GM21367 (cell line): ENCODE results near the gene CFB.
"Not testable (repeated sequence)": the region's sequence is repeated elsewhere in the genome, so short reads cannot be mapped to it uniquely, and the experiment has no call there.

Source experiments
- ATAC-seq: cut with Tn5 transposase; IDR thresholded peaks from one replicate; pipeline ENCODE4 v1.9.1; 2021; ENCODE audit not compliant: unreplicated experiment

Gene CFB

DNA sequence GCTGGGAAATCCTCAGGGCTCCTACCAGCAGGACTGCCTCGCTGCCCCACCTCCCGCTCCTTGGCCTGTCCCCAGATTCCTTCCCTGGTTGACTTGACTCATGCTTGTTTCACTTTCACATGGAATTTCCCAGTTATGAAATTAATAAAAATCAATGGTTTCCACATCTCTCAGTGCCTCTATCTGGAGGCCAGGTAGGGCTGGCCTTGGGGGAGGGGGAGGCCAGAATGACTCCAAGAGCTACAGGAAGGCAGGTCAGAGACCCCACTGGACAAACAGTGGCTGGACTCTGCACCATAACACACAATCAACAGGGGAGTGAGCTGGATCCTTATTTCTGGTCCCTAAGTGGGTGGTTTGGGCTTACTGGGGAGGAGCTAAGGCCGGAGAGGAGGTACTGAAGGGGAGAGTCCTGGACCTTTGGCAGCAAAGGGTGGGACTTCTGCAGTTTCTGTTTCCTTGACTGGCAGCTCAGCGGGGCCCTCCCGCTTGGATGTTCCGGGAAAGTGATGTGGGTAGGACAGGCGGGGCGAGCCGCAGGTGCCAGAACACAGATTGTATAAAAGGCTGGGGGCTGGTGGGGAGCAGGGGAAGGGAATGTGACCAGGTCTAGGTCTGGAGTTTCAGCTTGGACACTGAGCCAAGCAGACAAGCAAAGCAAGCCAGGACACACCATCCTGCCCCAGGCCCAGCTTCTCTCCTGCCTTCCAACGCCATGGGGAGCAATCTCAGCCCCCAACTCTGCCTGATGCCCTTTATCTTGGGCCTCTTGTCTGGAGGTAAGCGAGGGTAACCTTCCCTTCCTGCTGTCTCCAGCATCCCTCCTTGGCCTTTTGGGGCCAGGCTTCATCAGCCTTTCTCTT lies at the start of gene CFB:
CFB (plus strand) TSS at position 589 of the 863 bp plus-strand sequence; CDS start at position 716, 127 bp downstream.
- ATAC-seq: no peak

DNA sequence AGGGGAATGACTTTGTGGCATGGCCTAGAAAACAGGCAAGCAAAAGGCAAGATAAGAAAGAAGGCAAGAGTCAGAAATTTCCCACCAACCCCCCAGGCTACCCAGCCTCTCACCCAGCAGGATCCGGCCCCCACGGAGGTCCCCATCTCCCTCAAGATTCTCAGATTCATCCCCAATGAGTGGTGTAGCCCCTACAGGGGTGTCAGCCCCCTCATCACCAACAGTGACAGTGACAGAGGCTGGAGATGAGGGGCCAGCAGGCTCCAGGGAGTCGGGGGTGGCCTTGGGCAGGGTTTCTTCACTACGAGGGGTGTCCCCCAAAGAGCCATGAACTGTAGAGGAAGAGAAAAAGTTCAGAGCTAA lies 49.4 kb upstream of the CFB start:
- ATAC-seq: no peak

DNA sequence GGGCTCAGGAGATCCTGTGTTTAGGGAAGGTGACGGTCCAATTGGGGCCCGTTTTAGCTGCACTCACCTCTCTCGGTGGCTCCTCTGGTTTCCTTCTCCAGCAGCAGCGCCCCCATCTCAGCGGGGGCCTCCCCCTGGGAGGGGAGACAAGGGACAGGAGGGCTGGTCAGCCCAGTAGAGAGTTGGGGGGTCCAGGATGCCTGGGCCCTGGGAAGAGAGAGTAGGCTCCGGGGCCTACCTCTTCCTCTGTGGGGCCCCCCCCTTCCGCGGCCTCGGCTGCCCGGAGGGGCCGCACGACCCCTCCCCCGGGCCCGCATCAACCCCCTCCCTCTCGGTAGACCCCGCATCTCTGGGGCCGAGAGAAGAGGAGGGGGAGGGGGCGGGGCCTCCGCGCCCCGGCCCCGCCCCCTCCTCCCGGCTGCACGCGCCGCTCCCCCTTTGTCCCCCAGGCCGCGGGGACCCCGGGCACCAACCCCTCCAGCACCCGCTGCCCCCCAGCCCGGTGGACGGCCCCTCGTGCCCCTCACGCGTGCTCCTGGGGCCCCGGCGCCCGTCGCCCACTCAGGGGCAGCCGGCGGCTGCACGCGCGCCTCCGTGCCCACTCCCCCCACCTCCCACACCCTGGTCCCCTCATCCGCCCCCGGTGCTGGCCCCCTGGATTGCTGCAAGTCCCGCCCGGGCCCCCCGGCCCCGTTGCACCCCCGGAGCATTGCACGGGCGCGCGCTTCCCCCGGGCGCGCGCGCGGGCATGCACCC lies 48.9 kb upstream of the CFB start:
- ATAC-seq: no peak

DNA sequence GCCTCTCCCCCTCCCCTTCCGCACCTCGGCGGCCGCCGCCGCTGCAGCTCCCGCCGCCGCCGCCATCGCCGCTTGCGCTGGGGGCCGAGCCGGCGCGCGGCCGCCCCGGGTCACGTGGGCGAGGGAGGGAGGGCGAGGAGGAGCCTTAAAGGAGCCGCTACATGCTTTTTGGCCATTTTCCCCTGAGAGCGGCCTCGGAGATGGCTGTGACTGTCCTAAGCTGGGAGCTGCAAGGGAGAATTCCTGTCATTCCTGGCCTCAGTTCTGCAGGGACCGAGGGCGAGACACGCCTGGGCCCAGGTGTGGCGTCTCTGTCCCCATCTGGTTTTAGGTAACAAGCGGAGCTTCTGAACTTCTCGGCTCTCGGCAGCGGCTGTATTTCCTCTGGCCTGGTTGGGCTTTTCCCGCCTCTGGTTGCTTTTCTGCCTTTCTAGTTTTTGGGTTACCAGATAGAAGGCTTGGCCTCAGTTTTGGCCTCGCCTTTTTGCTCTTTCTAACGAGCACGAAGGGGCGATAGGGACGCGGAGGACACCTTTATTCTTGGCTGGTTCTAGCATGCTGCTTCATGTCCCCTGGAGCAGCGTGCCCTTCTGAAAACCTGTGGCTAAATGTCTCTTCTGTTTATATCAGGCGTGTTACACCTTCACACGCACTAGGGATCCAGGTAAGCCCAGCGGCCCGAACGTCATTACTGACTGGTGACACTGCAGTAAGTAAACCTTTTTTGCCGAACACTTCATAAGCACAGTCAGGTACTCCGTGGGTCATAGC lies 48.1 kb upstream of the CFB start, which contains the start of gene EHMT2:
EHMT2 (minus strand) TSS at position 87 of the 771 bp plus-strand sequence; CDS start at position 66, 21 bp downstream.
- peak; percentile 36 for ATAC-seq

DNA sequence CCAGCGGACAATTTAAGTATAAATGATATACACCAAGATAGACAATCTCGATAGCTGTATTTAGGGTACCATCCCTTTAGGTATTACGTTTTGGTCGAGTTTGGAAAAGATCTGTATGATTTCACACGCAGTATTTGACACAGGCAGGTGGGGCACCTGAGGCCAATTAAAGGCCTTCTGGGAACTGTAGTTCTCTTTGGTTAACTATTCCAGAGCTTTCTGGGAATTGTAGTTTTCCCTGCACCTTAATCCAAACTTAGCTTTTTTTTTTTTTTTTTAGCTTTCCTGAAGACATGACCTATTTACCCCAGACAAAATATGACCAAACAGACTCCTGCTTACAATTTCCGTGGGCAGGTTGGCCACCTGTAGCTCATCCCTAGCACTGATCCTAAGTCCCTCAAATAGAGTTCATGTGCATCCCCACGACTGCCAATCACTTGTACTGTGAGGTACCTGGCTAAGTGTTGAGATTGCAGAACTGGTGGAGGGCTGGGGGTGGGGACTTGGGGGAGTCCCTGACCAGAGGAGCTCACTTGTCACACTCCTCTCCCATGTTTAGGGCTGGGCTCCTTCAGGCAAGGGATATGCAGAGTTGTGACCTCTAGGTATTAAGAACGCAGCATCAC lies 47.4 kb upstream of the CFB start:
- ATAC-seq: no peak

DNA sequence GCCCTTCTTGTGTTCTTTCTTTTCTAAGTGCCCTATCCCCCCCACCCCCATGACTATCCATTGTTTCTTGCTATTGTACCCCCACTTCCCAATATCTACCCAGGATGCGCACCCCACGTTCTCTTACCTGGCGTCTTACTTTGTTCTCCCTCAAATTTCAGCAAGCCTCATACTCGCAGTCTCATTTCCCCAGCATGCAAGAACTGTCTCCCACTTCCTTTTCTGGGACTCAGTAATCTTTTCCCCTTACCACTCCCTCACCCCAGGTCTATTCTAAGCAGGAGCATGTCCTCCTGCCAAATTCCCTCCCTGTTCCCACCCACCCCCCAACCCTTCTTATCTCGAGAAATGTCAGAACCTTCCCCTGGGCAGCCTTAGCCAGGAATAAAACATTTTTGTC lies 46.7 kb upstream of the CFB start:
- no peak for ATAC-seq

DNA sequence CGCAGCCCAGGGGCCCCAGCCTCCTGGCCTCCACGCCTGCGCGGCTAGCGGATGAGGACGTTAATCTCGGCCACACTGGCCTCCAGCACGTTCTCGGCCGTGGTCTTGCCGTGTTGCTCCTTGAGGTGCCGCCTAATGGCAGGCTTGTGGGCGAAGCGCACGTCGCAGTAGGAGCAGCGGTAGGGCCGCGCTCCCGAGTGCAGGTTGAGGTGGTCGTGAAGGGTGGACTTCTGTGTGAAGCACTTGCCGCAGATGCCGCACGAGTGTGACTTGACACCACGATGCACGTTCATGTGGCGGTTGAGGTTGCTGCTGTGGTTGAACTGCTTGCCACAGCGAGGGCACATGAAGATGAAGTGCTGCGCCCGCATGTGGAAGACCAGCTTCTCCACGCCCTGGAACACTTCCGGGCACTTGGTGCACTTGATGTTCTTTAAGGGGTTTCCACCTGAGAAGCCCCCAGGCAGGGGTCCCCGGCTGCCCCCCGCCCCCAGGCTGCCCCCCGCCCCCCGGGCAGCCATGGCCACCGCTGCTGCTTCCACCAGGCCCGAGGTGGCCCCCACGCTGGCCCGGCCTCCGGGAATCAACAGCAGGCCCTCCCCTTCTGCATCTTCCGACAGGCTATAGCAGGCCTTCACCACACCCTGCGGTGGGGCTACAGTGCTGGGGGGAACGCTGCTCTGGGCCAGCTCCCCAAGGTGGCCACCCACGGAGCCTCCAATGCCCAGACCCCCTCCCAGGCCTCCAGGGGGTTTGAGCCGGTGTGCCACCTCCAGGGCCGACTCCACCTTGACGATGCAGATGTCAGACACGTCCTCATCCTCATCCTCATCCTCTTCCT lies 45.8 kb upstream of the CFB start:
- no peak for ATAC-seq

DNA sequence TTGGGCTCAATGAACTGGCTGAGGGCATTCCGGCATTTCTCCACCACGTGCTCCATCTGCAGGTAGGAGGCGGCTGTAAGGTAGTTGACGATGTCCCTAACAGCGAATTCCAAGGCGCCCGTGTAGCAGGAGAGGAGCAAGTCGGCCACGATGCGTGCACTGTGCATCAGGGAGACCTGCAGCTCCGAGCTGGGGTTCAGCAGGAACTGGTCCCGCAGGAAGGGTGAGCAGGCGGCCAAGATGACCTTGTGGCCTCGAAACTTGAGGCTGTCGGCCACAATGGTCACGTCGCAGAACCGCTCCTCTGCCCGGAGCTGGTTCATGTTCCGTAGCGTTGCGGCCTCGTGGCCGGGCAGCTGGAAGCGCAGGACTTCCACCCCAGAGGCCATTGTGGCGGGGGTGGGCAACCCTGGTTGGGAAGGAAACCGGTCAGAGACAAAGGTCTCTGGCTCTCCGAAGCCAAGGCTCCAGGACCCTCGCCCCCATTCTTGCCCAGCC lies 44.9 kb upstream of the CFB start:
- ATAC-seq: no peak

DNA sequence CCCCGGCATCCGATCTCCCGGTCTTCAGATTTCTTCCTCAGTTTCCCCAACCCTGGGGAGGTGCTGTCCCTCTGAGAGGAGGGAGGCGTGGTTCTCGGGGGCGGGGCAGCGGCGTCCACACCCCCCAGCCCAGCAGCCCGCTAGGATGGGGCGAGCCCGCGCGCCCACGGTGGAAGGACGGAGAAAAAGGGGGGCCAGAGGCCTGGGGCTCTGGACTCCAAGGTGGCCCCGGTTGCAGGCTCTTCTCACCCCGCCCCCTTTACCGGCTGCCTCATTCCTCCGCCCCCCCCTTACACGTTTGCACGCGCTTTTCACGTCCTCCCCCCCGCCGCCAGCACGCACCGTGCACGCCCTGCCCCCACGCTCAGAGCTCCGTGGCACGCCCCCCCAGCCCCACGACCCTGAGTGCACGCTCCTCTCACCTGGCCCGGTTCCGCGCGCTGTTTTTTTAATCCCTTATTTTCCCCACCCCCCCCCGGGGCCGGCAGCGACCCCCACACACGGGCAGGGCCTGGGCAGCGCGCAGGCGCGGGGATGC lies 44.4 kb upstream of the CFB start:
- no peak for ATAC-seq

DNA sequence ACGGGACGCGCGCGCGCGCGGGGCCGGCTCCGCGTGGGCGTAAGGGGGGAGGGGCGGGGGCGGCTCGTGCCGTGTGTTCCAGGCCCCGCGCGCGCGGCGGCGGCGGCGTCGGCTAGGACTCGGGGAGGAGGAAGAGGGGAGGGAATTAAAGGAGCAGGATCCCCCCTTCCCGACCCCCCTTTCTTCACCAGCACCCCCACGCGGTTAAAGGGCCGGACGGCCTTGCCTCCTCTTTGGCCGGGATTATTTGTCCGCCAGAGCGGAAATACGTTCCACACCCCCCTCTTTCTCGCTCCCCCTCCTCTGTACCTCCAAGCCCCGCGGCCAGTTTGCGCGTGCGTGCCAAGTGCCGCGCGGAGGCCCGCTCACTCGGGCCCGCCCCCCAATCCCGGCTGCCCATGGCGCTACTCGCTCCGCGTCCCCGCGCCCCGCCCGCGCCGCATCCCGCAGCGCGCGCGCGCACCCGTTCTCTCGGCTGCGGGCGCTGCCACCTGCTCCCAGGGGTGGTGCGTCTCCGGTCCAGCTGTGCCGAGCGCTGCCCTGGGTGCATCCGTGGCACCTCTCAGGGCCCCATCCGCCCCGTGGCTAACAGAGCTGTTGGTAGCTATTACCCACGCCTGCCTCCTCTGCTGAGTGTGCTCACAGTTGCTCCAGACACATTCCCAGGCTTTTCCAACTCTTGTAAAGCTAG lies 43.8 kb upstream of the CFB start, which contains the start of gene ZBTB12:
ZBTB12 (minus strand) TSS at position 134 of the 691 bp plus-strand sequence. CDS start 781 bp downstream, outside the sequence.
- no peak for ATAC-seq

DNA sequence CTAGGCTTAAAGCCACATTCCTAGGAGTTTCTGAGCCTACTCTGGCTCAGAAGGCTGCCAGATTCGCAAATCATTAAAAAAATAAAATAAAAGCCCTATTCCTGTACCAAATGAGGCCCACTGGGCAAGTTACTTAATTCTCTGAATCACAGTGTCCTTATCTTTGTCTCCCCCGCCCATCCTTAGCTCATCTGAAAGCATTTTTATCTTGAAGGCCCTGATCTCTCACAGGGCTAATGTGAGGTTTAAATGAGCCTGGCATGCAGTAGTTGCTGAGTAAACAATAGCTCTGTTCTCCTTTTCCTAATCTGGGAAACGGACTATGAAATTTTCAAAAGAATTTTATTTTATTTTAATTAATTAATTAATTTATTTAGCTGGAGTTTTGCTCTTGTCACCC lies 41.9 kb upstream of the CFB start:
- ATAC-seq: no peak

DNA sequence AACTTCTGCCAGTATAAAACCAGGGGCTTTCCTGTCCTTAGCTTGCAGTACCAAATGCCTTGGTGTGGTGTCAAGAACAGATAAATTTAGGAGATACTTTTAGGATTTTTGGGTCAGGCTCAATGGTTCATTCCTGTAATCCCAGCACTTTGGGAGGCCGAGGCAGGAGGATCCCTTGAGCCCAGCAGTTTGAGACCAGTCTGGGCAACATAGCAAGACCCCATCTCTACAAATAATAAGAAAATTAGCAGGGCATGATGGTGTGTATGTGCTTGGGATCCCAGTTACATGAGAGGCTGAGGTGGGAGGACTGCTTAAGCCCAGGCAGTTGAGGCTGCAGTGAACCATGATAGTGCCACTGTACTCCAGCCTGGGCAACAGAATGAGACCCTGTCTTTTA lies 40.9 kb upstream of the CFB start:
- ATAC-seq: no peak

DNA sequence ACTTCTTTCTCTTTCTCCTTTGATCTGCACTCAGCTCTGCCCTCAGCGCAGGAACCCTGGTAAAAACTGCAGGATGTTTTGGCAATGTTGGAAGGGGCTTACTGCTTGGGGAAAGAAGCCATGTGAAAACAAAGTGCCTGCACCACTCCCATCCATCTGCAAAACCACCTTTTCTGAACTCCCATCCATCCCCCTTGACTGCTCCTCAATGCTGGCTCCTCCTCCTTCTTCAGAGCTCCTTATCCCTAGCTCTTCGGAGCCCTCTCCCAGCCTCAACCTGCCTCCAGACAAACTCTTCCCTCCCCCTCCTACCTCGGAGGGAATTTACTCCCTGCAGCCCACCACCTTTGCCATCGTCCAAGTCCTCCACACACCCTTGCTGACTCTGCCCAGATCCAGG lies 39.8 kb upstream of the CFB start:
- ATAC-seq: no peak

DNA sequence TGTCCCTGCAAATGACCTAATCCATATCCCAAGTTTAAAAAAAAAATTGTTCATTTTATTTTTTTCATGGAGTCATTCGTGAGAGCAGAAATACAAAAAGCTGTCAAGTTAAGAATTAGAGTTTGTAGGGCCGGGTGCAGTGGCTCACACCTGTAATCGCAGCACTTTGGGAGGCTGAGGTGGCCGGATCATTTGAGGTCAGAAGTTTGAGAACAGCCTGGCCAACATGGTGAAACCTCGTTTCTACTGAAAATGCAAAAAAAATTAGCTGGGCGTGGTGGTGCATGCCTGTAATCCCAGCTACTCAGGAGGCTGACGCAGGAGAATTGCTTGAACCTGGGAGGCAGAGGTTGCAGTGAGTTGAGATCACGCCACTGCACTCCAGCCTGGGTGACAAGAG lies 39.2 kb upstream of the CFB start:
- ATAC-seq: not testable (repeated sequence)

DNA sequence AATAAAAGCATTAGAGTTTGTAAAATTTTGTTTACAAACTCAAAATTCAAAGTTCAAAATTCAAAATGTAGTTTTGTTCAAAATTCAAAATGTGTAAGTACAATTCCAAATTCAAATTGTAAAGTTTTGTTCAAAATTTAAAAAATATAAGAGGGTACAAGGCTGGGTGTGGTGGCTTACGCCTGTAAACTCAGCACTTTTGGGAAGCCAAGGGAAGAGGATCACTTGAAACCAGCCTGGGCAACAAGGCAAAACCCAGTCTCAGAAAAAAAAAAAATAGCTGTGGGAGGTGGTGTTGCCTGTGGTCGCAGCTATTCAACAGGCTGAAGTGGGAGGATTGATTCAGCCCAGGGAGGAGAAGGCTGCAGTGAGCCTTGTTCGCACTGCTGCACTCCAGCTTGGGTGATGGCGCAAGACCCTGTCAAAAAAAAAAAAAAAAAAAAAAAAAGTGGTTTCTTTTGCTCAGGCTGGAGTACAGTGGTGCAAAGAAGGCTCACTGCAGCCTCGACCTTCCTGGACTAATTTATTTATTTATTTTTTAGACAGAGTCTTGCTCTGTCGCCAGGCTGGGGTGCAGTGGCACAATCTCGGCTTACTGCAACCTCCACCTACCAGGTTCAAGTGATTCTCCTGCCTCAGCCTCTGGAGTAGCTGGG lies 38.6 kb upstream of the CFB start:
- no peak for ATAC-seq

DNA sequence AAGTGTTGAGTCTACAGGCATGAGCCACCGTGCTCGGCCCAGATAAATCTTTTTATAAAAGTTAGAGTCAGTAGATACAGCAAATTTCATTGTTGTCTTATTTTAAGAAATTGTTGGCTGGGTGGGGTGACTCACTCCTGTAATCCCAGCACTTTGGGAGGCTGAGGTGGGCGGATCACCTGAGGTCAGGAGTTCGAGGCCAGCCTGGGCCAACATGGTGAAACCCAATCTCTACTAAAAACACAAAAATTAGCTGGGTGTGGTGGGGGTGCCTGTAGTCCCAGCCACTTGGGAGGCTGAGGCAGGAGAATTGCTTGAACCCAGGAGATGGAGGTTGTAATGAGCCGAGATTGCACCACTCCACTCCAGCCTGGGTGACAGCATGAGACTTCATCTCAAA lies 37.6 kb upstream of the CFB start:
- not testable (repeated sequence) for ATAC-seq

DNA sequence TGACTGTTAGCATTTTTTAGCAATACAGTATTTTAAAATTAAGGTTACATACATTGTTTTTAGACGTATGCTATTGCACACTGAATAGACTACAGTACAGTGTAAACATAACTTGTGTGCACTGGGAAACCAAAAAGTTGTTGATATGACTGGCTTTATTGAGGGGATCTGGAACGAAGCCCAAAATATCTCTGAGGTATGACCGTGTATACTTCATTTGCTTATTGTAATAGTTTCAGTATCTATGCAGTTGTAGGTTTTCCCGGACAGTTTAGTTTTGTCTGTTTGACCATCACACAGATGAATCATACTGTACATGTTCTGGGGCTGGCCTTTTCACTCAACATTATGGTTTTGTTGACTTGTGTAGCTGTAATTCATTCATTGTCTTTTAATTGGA lies 37.1 kb upstream of the CFB start:
- no peak for ATAC-seq

DNA sequence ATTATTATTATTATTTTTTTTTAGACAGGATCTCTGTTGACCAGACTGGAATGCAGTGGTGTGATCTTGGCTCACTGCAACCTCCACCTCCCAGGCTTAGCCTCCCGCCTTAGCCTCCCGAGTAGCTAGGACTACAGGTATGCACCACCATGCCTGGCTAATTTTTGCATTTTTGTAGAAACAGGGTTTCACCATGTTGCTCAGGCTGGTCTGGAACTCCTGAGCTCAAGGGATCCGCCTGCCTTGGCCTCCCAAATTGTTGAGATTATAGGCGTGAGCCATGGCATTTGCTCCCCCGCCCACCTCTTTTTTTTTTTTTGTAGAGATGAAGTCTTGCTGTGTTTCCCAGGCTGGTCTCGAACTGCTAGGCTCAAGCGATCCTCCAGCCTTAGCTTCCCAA lies 36.6 kb upstream of the CFB start:
- not testable (repeated sequence) for ATAC-seq
